ENCODE measurements around the gene MIF. TPM values are rescaled to one million over a fixed set of nuclear protein-coding genes. Genes with fewer than 3 reads are reported as not detected.

The MIF gene
- total RNA-seq, 1 donor from 2014 or later: 570 TPM

GRCh38 chr22:23868580-23868979, 25.6 kb upstream of the MIF start:
- no peak for DNase-seq (ENCODE audit: extremely low spot score, unreplicated experiment)

GRCh38 chr22:23874871-23875270, 19.3 kb upstream of the MIF start:
- DNase-seq (ENCODE audit: extremely low spot score, unreplicated experiment): no peak
- no peak for TF ChIP-seq CTCF (conservative IDR thresholded peaks at IDR 0.05)
- no peak overlapping the region for H3K27ac Mint-ChIP-seq
- no peaks in the 10 kb centered on the region for H3K4me1 Mint-ChIP-seq (ENCODE audit: unreplicated experiment)
- peaks cover 27% of the 10 kb centered on the region for H3K36me3 Mint-ChIP-seq
- no peaks in the 10 kb centered on the region for H3K27me3 Mint-ChIP-seq
- H3K9me3 Mint-ChIP-seq: no peaks in the 10 kb centered on the region
- H3K4me3 Mint-ChIP-seq: no peak overlapping the region

More at GRCh38 chr22:23868580-23868979, 25.6 kb upstream of the MIF start:
- Mint-ChIP-seq H3K4me1 (ENCODE audit: unreplicated experiment) (no peaks in the 10 kb centered on the region), H3K27ac (no peak overlapping the region), H3K36me3 (peaks cover 24% of the 10 kb centered on the region), H3K4me3 (no peak overlapping the region), H3K27me3 (no peaks in the 10 kb centered on the region), H3K9me3 (no peaks in the 10 kb centered on the region)
- TF ChIP-seq CTCF (conservative IDR thresholded peaks at IDR 0.05): no peak

- Mint-ChIP-seq H3K9me3 (no peaks in the 10 kb centered on the region), H3K36me3 (peaks cover 29% of the 10 kb centered on the region), H3K4me1 (ENCODE audit: unreplicated experiment) (no peaks in the 10 kb centered on the region), H3K4me3 (no peak overlapping the region), H3K27ac (no peak overlapping the region), H3K27me3 (no peaks in the 10 kb centered on the region)
- TF ChIP-seq CTCF (conservative IDR thresholded peaks at IDR 0.05): no peak
- no peak for DNase-seq (ENCODE audit: extremely low spot score, unreplicated experiment)
Observed at GRCh38 chr22:23875801-23876200, 18.4 kb upstream of the MIF start.

- H3K4me1 Mint-ChIP-seq (ENCODE audit: unreplicated experiment): no peaks in the 10 kb centered on the region
- no peak for DNase-seq (ENCODE audit: extremely low spot score, unreplicated experiment)
- H3K27ac Mint-ChIP-seq: no peak overlapping the region
- no peaks in the 10 kb centered on the region for H3K9me3 Mint-ChIP-seq
- H3K27me3 Mint-ChIP-seq: no peaks in the 10 kb centered on the region
- no peak overlapping the region for H3K4me3 Mint-ChIP-seq
- no peak for TF ChIP-seq CTCF (conservative IDR thresholded peaks at IDR 0.05)
- peaks cover 36% of the 10 kb centered on the region for H3K36me3 Mint-ChIP-seq
Observed at GRCh38 chr22:23877566-23877965, 16.6 kb upstream of the MIF start.

- H3K36me3 Mint-ChIP-seq: peaks cover 36% of the 10 kb centered on the region
- no peak for TF ChIP-seq CTCF (conservative IDR thresholded peaks at IDR 0.05)
- no peaks in the 10 kb centered on the region for H3K9me3 Mint-ChIP-seq
- no peak overlapping the region for H3K4me3 Mint-ChIP-seq
- no peak for DNase-seq (ENCODE audit: extremely low spot score, unreplicated experiment)
- H3K27me3 Mint-ChIP-seq: no peaks in the 10 kb centered on the region
- no peaks in the 10 kb centered on the region for H3K4me1 Mint-ChIP-seq (ENCODE audit: unreplicated experiment)
- H3K27ac Mint-ChIP-seq: no peak overlapping the region
Observed at GRCh38 chr22:23878219-23878618, 16.0 kb upstream of the MIF start.

- no peak for DNase-seq (ENCODE audit: extremely low spot score, unreplicated experiment)
- H3K4me1 Mint-ChIP-seq (ENCODE audit: unreplicated experiment): no peaks in the 10 kb centered on the region
- H3K36me3 Mint-ChIP-seq: peaks cover 27% of the 10 kb centered on the region
- no peak for TF ChIP-seq CTCF (conservative IDR thresholded peaks at IDR 0.05)
- H3K4me3 Mint-ChIP-seq: no peak overlapping the region
- no peaks in the 10 kb centered on the region for H3K9me3 Mint-ChIP-seq
- H3K27ac Mint-ChIP-seq: peak overlapping the region; percentile 41
- no peaks in the 10 kb centered on the region for H3K27me3 Mint-ChIP-seq
Observed at GRCh38 chr22:23882370-23882769, 11.8 kb upstream of the MIF start.

Measured in type B pancreatic cell (in vitro differentiated cells).